ENCODE measurements around the gene GGT6. TPM values are rescaled to one million over a fixed set of nuclear protein-coding genes. Genes with fewer than 3 reads are reported as not detected.

Gene GGT6
- total RNA-seq, 4 donors from 2014 or later = 0.21 to 4.4 (median 0.29) TPM; not detected in 1

- Histone ChIP-seq H3K36me3 (no peaks in the 10 kb centered on the region), H3K4me3 (peak within 1 kb of the TSS; percentile 74 to 82), H3K9me3 (no peaks in the 10 kb centered on the region), H3K4me1 (no peaks in the 10 kb centered on the region), H3K27me3 (no peaks in the 10 kb centered on the region), H3K27ac (peak within 1 kb of the TSS; percentile 73 to 82)
- intact Hi-C loops (cut with DNase I; ENCODE audit: low total_unique reads) = no loop called here
- DNase-seq = peak; percentile 96
- TF ChIP-seq POLR2A (IDR thresholded peaks at IDR 0.05) = peak; percentile 50 to 51
- peak; percentile 22 to 55 (median 38) for TF ChIP-seq CTCF (IDR thresholded peaks at IDR 0.05)
Observed at GRCh38 chr17:4554997-4555799, 5.2 kb downstream of the GGT6 start, which contains the start of gene MYBBP1A. MYBBP1A (minus strand) TSS chr17:4555384; CDS start chr17:4555324, 60 bp downstream.

GRCh38 chr17:4554441-4554996, 5.9 kb downstream of the GGT6 start:
- peak in 1 of 2 donors; percentile 30 for DNase-seq
- intact Hi-C loops (cut with DNase I; ENCODE audit: low total_unique reads) = no loop called here
- peak overlapping the region; percentile 74 to 82 for H3K4me3 ChIP-seq
- H3K4me1 ChIP-seq = no peaks in the 10 kb centered on the region
- TF ChIP-seq POLR2A (IDR thresholded peaks at IDR 0.05) (no peak), CTCF (IDR thresholded peaks at IDR 0.05) (no peak)
- H3K27me3 ChIP-seq = no peaks in the 10 kb centered on the region
- H3K36me3 ChIP-seq = no peaks in the 10 kb centered on the region
- peak overlapping the region; percentile 24 to 82 for H3K27ac ChIP-seq
- H3K9me3 ChIP-seq = no peaks in the 10 kb centered on the region

GRCh38 chr17:4553669-4554068, 6.7 kb downstream of the GGT6 start:
- H3K4me1 ChIP-seq = no peaks in the 10 kb centered on the region
- peak in 1 of 2 donors; percentile 17 for DNase-seq
- no peak overlapping the region for H3K4me3 ChIP-seq
- intact Hi-C loops (cut with DNase I; ENCODE audit: low total_unique reads) = no loop called here
- no peaks in the 10 kb centered on the region for H3K9me3 ChIP-seq
- no peak for TF ChIP-seq CTCF (IDR thresholded peaks at IDR 0.05)
- no peak for TF ChIP-seq POLR2A (IDR thresholded peaks at IDR 0.05)
- no peaks in the 10 kb centered on the region for H3K36me3 ChIP-seq
- H3K27me3 ChIP-seq = no peaks in the 10 kb centered on the region
- H3K27ac ChIP-seq = no peak overlapping the region

- no peaks in the 10 kb centered on the region for H3K36me3 ChIP-seq
- no peaks in the 10 kb centered on the region for H3K4me1 ChIP-seq
- TF ChIP-seq CTCF (IDR thresholded peaks at IDR 0.05) = no peak
- no peak for TF ChIP-seq POLR2A (IDR thresholded peaks at IDR 0.05)
- H3K9me3 ChIP-seq = no peaks in the 10 kb centered on the region
- no peaks in the 10 kb centered on the region for H3K27me3 ChIP-seq
- DNase-seq = no peak
- H3K27ac ChIP-seq = no peak overlapping the region
- intact Hi-C loops (cut with DNase I; ENCODE audit: low total_unique reads) = no loop called here
- H3K4me3 ChIP-seq = no peak overlapping the region
Observed at GRCh38 chr17:4551796-4552525, 8.4 kb downstream of the GGT6 start.
